RWPE1 (cell line): Measurements from ENCODE around the gene NAALADL2.
"Not testable (repeated sequence)": the region's sequence is repeated elsewhere in the genome, so short reads cannot be mapped to it uniquely, and the experiment has no call there.

Source experiments
- CTCF ChIA-PET: fragments of 350-600 bp; sonication (Branson Sonifier 250); formaldehyde crosslinking; extraction: SDS; loops from one replicate; lab custom pipeline; 2021; lab: Yijun Ruan, JAX
- POLR2A ChIA-PET: fragments of 400-600 bp; formaldehyde crosslinking; extraction: SDS; loops from one replicate; lab custom pipeline; 2020; ENCODE audit warnings: antibody characterized with exemption; ENCODE audit not compliant: low non-redundant PET; lab: Yijun Ruan, JAX
- DNase-seq: peaks from one replicate; pipeline ENCODE4 v3.0.0; 2012; ENCODE audit warnings: low spot score
- H3K27ac ChIP-seq: fragments of 450-650 bp; 2 replicates; pipeline ENCODE4 v1.5.1; 2017
- CTCF ChIP-seq: fragments of 450-650 bp; conservative IDR thresholded peaks from 2 replicates; pipeline ENCODE4 v1.5.1; 2017; ENCODE audit warnings: low read depth, mild to moderate bottlenecking

NAALADL2 gene

GRCh38 chr3:175349168-175349567, 490.0 kb downstream of the NAALADL2 start:
- POLR2A ChIA-PET, result no interaction called here
- CTCF ChIA-PET, result interaction anchor here (0.6 kb wide), 1 partner anchor 73 kb away, joined by 5 read pairs; no protein-coding TSS in a partner anchor
- DNase-seq, result no peak
- H3K27ac ChIP-seq, result no peak overlapping the region
- no peak for TF ChIP-seq CTCF

- CTCF ChIA-PET, result interaction anchor here (0.7 kb wide), 1 partner anchor 89 kb away, joined by 3 read pairs; no protein-coding TSS in a partner anchor
- POLR2A ChIA-PET, result no interaction called here
- no peak overlapping the region for H3K27ac ChIP-seq
- no peak for TF ChIP-seq CTCF
- no peak for DNase-seq
Measured at GRCh38 chr3:175355801-175356335, 496.7 kb downstream of the NAALADL2 start.

GRCh38 chr3:175356899-175357324, 497.8 kb downstream of the NAALADL2 start:
- no peak overlapping the region for H3K27ac ChIP-seq
- no peak for TF ChIP-seq CTCF
- DNase-seq, result no peak
- ChIA-PET POLR2A (no interaction called here), CTCF (no interaction called here)

- ChIA-PET POLR2A (no interaction called here), CTCF (interaction anchor here (0.6 kb wide), 2 partner anchors 77 to 259 kb away, joined by 3 read pairs; no protein-coding TSS in a partner anchor)
- TF ChIP-seq CTCF, result no peak
- DNase-seq, result no peak
- H3K27ac ChIP-seq, result no peak overlapping the region
Measured at GRCh38 chr3:175357758-175358157, 498.6 kb downstream of the NAALADL2 start.

- no peak for TF ChIP-seq CTCF
- ChIA-PET POLR2A (no interaction called here), CTCF (interaction anchor here (0.6 kb wide), 1 partner anchor 1920 kb away, joined by 5 read pairs; no protein-coding TSS in a partner anchor)
- DNase-seq, result no peak
- no peak overlapping the region for H3K27ac ChIP-seq
Measured at GRCh38 chr3:175358935-175359334, 499.8 kb downstream of the NAALADL2 start.

GRCh38 chr3:175370426-175370825, 511.3 kb downstream of the NAALADL2 start:
- POLR2A ChIA-PET, CTCF ChIA-PET, DNase-seq, H3K27ac ChIP-seq: not testable (repeated sequence)

DNA sequence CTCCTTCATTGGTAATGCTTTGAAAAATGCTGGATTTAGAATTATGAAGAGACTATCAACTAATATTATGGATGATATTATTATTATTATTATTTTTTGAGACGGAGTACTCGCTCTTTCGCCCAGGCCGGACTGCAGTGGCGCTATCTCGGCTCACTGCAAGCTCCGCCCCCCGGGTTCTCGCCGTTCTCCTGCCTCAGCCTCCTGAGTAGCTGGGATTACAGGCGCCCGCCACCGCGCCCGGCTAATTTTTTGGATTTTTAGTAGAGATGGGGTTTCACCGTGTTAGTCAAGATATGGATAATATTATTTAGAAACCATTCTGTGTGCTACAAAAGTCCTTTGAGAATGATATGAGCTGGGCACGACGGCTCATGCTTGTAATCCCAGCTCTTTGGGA, 512.1 kb downstream of the NAALADL2 start:
- CTCF ChIA-PET, H3K27ac ChIP-seq, POLR2A ChIA-PET, DNase-seq: not testable (repeated sequence)

- no peak for TF ChIP-seq CTCF
- POLR2A ChIA-PET, result no interaction called here
- no peak overlapping the region for H3K27ac ChIP-seq
- CTCF ChIA-PET, result interaction anchor here (0.6 kb wide), 2 partner anchors 1106 to 1470 kb away, joined by 3 to 5 read pairs; no protein-coding TSS in a partner anchor
- no peak for DNase-seq
Measured at GRCh38 chr3:175374705-175375104, 515.6 kb downstream of the NAALADL2 start.
